ENCODE data around the gene KCNH2. TPM values are rescaled to one million over a fixed set of nuclear protein-coding genes. Genes with fewer than 3 reads are reported as not detected.

KCNH2 gene
- total and polyA plus RNA-seq, 2 of the 13 experiments (the other 11 are each of a cell fraction or from before 2014, with no cell fraction given) = 0.09 to 0.11 TPM

GRCh38 chr7:150946421-150947240 lies 31.5 kb downstream of the KCNH2 start (continued):
- TF ChIP-seq ZBTB43 (CRISPR knock-in tag; conservative IDR thresholded peaks at IDR 0.05) (no peak), CBFB (CRISPR knock-in tag; IDR thresholded peaks at IDR 0.05) (no peak), ADNP (CRISPR knock-in tag; IDR thresholded peaks at IDR 0.05) (no peak), ZBTB2 (CRISPR knock-in tag; IDR thresholded peaks at IDR 0.05; ENCODE audit: low read depth) (no peak), E2F2 (CRISPR knock-in tag; IDR thresholded peaks at IDR 0.05; ENCODE audit: borderline replicate concordance) (no peak), ZNF678 (CRISPR knock-in tag; IDR thresholded peaks at IDR 0.05) (no peak), PHF8 (CRISPR knock-in tag; IDR thresholded peaks at IDR 0.05) (no peak), ZNF792 (CRISPR knock-in tag; IDR thresholded peaks at IDR 0.05) (no peak), LBX2 (CRISPR knock-in tag; IDR thresholded peaks at IDR 0.05; ENCODE audit: borderline replicate concordance) (no peak)

Data from HepG2 (cell line).